Measurements from ENCODE around the gene CCDC85C. TPM values are rescaled to one million over a fixed set of nuclear protein-coding genes. Genes with fewer than 3 reads are reported as not detected.

CCDC85C gene
- total RNA-seq, 1 donor from 2014 or later = 30.1 TPM

DNA sequence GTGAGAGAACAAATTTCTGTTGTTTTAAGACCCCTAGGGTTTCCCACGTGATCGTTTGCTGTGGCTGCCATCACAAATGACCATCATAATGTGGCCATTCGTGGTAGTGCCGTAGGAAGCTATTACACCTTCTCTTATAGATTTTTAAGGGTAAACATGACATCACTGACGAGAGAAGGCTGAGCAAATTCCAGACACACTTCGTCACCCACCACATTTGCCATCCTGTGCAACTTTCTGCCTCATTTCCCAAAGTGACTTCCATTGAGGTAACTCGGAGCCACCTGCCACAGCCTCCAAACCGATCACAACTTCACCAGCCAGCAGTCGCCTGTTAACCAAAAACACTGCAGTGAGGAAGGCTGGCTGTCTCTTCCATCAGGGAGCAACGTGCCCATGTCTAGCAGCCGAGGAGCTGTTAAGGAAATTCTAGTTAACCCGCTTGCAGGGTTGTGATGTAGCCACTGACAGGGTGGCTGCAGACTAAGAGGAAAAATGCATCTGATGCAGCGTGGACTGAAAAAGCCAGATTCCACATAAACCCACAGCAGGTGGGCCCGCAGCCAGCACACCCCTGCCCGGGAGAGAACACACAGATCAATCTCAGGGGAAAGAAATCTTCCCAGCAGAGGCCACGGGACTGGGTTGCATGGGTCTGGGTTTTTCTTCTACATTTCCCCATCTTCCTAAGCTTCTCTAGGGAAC, 44.6 kb downstream of the CCDC85C start:
- no peak for DNase-seq (ENCODE audit: low spot score)

DNA sequence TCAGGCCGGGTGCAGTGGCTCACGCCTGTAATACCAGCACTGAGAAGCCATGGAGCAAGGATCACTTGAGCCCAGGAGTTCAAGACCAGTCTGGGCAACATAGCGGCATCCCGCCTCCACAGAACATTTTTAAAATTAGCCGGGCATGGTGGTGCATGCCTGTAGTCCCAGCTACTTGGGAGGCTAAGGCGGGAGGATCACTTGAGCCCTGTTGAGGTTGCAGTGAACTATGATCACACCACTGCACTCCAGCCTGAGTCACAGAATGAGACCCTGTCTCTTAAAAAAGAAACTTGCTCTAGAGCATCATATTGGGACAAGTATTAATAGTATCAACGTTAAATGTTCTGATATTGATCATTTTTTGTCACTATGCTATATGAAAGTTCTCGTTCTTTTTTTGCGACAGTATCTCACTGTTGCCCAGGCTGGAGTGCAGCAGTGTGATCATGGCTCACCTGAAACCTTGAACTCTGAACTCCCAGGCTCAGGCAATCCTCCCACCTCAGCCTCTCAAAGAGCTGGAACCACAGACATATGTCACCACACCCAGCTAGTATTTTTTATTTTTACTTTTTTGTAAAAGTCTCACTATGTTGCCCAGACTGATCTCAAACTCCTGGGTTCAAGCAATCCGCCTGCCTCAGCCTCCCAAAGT, 47.7 kb downstream of the CCDC85C start:
- no peak for DNase-seq (ENCODE audit: low spot score)

DNA sequence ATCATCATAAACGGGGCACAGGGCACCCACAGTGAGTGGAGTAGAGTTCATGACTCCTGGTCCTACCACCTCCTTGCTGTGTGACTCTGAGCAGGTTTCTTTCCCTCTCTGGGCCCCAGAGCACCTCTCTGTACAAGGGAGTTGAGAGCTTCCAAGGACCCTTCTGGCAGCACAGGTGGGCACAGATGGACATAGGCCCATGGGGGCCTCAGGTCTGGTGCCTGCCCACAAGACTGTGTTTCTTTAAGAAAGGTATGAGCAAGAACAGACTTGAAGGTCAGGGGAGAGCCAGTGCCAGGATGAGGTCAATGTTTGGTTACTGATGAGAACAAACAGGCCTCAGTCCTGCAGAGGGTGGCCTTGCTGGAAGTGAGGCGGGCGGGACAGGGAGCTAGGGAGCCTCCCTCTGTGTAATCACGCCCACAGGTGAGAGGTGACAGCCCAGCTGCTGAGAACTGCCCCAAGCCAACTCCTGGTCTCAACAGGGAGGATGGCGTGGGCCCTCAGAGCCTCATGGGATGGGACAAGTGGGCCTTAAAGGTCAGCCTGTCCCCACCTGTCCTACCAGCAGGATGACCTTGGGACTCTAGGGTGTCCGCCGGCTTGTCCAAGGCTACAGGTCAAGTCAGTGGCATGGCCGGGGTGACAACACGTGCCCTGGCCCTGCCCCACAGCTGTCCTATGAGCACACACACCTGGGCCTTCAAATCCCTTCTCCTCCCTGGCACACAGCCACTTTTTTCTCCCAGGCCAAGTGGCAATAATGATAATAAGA, 49.1 kb downstream of the CCDC85C start:
- DNase-seq (ENCODE audit: low spot score) = no peak

DNA sequence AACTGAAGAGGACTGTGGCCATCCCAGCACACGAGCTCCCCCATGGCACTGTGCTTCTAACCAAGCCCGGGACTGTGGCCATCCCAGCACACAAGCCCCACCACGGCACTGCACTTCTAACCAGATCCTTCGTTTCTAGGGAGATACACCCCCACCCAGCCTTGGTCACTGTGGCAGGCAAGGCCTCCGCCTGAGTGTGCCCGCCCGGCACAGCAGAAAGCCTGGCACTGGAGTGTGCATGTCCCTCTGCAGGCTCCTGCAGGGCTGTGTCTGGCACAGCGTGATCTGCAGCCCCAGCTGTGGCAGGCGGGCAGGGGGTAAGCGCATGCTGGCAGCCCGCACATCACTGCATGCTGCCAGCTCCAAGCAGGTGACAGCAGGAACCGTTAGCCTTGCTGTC, 49.8 kb downstream of the CCDC85C start:
- no peak for DNase-seq (ENCODE audit: low spot score)

DNA sequence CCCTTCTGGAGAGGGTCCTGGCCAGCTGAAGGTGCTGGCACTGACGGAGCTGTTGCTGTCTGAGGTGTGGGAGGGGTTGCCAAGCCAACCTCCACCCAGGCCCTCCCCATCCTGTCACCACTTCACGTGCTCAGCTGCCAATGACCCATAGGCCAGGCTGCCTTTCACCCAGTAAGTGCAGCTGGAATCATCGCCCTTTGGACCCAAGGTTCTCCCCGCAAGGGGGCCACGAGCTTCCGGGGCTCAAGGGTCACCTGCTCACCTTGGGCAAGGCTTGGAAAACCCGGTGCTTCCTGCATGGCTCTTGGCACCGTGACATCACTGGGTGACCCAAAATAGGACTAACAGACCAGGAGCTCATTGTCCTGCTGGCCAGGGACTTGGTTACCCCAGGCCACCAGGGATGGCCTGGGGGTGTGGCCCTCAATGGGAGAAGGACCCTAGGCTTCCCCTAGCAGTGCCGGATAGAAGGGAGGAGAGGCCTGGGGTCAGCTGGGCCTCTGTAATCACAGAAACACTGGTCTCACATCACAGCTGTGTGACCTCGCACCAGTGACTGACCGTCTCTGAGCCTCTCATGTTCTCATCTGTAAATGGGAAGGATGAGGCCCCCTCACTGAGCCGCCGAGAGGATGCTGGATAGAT, 51.3 kb downstream of the CCDC85C start:
- DNase-seq (ENCODE audit: low spot score) = no peak

DNA sequence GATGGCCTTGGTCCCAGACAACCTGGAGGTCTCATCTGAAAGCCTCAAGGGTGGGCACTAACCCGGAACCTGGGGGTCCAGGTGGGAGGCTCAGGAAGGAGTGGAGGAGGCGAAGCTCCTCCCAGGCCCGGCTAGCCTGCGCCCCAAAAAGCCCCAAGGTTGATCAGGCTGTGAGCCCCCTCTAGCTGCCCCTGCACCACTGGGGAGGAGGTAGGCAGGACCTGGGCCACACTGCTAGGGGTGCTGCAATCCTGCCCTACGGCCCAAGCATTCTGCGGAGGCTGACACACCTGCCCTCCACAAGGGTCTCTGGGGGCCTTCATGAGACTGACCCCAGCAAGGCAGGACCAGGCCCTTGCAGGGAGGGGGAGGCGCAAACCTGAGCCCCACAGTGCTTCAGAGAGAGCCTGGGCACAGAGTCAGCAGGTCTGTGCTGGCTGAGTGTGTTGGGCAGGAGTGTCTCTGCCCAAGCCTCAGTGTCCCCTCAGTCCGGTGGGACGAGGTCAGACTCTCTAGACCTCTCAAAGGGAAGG, 51.9 kb downstream of the CCDC85C start:
- DNase-seq (ENCODE audit: low spot score) = no peak

DNA sequence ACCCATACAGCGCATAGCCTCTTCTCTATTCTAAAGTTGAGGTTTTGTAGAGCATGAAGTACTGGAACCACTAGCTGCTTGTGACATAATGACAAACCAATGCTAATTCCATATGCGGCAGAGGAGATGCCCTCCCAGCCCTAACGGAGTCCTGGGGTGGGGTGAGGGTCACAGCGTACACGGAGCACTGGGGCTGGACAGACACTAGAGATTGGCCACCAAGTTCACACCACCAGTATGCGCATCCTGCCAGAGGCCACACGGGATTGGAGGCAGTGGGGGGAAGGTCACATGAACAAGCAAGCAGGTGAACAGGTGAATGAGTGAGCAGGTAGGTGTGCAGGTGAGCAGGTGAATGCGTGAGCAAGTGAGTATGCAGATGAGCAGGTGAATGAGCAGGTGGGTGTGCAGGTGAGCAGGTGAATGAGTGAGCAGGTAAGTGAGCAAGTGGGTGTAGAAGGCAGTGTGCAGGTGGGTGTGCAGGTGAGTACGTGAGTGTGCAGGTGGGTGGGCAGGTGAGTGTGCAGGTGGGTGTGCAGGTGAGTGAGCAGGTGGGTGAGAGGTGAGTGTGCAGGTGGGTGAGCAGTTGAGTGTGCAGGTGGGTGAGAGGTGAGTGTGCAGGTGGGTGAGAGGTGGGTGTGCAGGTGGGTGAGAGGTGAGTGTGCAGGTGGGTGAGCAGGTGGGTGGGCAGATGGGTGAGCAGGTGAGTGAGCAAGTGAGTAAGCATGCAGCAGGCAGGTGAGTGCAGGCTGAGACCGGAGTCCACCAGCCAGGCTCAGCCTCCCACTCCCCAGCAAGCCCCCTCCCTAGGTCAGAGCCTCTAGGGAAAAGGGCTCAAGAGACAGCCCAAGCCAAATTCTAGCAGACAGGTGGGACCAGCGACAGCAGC, 52.7 kb downstream of the CCDC85C start:
- no peak for DNase-seq (ENCODE audit: low spot score)

DNA sequence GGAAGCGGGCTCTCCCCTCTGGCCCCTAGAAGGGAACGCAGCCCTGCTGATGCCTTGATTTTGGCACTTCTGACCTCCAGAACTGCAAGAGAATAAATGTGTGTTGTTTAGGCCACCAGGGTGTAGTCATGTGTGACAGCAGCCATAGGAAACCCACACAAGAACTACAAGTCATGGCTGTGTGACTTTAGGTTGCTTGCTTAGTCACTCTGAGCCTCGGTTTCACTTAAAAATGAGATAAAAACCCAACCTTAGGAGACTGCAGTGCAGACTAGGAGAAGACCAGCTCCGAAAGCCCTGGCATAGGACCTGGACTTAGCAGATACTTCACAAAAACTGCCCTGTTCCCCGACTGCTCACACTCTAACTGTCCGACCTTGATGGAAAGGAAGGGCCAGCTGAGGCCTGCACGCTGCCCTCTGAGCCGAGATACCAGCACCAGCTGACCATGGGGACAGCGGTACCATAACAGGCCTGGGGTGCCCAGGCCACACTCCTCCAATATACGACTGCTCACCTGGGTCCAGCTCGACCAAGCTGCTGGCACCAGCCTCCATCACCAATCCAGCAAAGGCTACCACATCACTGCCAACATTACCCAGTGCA, 53.5 kb downstream of the CCDC85C start:
- no peak for DNase-seq (ENCODE audit: low spot score)

DNA sequence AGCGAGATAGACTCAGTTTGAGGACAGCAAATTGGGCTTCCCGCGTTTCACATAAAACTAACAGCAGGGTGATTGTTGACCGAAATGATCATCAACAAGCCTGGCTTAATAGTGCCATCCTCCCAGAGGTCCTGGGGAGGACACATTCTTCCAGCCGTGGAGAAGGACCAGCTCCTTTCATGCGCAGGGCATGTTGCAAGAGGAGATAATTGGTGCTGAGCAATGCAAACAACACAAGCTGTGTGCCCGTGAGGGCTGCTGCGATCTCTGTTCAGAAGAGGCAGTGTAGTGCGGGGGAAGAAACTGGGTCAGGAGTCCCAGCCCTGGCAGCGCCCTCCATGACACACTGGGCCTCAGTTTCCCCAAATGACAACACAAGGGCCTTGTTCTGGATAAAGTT, 54.3 kb downstream of the CCDC85C start:
- DNase-seq (ENCODE audit: low spot score) = no peak

DNA sequence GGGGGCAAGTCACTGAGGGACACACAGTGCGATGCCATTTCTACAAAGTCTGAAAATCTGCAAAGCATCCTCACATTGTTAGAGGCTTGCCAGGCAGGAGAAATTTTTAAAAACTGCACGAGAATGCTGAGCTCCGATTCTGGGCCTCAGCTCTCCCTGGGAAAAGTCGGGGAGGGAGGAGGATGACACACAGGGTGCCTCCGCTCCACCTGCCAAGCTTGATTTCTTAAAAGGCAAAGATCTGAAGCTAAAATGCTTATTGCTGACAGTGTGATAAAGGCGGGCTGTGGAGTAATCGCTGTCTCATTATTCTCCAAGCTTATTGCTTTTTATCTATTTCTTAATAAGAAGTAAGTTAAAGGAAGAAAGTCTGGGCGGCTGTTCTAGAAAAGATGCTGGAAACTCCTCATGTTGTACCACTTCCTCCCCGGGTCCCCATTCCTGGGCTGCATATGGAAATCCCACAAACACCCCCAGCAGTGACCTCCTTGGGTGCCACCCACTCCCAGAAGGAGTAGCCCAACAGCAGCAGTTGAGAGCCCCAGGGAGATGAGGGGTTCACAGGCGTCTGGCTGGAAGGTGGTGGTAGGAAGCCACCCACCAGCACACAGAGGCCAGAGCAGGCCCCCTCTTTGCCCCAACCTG, 55.0 kb downstream of the CCDC85C start:
- no peak for DNase-seq (ENCODE audit: low spot score)

DNA sequence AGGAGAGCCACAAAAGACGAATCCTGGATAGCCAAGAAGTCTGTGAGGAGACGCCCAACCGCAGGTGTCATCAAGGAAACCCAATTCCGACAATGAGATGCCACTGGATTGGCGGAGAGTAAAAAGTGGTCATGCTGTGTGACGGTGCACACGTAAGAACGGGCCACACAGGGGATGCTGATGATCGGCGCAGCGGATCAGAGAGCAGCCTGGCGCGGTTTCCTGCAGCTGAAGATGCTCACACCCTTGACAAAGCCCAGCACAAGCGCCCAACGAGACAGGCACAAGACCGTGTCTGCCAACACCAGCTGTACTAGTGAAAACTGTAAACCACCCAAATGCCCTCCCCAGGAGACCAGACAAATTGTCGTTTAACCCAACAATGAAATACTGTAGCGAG, 55.8 kb downstream of the CCDC85C start:
- DNase-seq (ENCODE audit: low spot score) = no peak

DNA sequence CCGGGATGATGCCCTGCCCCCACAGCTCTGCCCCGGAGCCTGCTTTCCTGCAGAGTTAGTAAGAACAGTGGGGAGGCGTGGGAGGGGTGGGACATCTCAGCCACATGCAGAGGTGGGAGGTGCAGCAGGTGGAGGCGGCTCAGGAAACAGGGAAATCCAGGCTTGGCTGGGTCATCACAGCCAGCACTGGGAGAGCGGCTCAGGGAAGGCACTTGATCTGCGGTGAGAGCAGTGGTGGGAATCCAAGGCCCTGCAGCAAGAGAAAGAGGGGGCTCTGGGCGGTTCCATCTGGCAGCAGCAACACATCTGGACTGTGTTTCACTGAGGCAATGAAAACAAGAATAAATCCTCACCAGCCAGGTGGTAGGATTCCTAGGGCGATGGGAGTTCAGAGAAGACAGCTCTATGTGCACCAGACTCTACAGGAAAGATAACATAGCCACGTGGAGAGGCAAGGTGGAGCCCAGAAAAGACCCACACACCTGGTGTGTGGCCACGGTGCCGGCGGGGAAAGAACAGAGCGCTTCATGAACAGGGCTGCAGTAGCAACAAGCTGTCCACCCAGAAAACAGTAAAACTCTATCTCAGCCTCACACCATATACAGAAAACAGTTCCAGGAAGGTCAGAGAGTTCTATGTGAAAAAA, 57.6 kb downstream of the CCDC85C start:
- no peak for DNase-seq (ENCODE audit: low spot score)

DNA sequence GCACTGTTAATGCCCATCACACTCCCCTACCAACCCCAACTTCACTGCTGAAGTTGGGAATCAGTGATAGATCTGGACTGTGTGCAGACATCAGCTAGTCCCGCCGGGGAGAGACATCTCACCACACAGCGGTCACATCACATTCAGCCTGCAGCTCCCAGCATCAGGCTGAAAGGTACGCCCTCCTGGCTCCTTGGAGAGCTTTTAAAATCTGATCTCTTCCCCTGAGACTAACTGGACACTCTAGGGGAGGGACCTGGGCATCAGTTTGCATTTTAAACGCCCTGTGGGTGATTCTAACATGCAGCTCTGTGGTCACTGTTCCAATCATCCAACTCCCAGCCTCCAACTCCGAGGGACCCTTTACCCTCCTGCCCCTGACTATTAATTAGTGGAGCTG, 58.4 kb downstream of the CCDC85C start:
- no peak for DNase-seq (ENCODE audit: low spot score)

DNA sequence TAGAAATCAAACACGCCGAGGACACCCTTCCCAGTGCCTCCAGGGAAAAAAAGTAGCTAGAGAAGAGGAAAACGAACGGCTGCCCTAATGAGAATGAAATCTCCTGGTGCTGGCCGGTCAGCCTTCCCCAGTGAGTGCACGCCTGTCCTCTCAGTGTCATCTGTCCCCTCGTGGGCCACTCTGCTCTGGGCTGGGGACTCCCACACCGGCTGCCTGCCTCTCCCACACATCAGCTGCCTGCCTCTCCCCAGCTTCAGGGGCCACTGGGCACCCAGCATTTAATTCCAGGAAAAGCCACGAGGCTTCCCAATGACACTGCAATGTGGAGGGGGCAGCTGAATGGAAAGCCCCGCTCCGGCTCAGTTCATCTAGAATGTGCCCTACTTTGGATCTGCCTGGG, 59.0 kb downstream of the CCDC85C start:
- no peak for DNase-seq (ENCODE audit: low spot score)

DNA sequence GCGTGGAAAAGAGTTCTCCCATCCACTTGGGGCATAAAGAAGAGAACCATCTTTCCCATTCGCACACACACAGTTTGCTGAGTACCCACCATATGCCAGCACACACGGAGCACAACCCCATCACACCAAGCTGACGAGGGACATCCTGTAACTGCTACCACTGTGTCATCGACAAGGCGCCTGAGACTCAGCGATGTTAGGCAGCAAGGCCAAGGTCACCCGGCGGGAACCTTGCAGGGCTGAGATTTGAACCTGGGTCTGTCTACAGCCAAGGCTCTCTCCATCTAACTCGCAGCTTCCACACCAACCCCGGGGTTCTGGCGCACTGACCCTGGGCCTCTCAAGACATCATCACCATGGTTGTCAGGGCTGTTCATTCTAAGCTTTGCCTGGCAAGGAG, 60.0 kb downstream of the CCDC85C start:
- no peak for DNase-seq (ENCODE audit: low spot score)

DNA sequence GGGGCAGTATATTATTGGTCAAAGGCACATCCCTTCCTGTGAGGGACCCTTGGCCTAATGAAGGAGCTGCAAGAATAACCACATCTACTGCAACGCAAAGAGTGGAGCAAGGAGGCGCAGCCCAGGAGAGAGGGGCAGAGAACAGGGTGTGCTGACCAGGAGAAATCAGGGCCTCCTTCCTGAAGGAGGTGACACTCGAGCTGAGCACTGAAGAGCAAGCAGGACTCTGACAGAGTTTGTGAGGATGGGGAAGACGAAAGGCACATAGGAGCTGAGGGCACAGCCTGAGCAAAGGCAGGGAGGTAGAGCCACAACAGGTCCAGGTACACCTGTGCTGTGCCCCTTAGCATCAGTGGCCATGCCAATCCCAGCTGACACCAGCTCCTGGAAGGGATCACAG, 60.6 kb downstream of the CCDC85C start:
- DNase-seq (ENCODE audit: low spot score) = no peak

DNA sequence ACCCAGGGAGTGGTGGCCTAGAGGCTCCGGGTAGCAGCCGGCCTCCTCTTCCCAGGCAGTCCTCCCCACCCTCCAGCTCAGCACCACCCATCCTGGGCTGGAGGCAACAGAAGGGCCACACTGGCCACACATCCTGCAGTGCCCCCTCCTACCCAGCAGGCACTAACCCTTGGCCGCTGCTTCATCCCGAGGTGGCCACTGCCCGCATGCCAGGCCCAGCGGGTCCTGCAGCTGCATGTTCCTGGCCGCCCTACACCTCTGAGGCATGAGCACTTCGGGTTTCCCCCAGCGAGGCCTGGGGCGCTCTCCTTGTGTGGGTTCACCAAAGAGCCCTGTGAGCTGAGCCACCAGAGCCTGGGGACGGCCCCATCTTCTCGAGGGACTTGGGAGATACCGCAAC, 61.4 kb downstream of the CCDC85C start:
- no peak for DNase-seq (ENCODE audit: low spot score)

DNA sequence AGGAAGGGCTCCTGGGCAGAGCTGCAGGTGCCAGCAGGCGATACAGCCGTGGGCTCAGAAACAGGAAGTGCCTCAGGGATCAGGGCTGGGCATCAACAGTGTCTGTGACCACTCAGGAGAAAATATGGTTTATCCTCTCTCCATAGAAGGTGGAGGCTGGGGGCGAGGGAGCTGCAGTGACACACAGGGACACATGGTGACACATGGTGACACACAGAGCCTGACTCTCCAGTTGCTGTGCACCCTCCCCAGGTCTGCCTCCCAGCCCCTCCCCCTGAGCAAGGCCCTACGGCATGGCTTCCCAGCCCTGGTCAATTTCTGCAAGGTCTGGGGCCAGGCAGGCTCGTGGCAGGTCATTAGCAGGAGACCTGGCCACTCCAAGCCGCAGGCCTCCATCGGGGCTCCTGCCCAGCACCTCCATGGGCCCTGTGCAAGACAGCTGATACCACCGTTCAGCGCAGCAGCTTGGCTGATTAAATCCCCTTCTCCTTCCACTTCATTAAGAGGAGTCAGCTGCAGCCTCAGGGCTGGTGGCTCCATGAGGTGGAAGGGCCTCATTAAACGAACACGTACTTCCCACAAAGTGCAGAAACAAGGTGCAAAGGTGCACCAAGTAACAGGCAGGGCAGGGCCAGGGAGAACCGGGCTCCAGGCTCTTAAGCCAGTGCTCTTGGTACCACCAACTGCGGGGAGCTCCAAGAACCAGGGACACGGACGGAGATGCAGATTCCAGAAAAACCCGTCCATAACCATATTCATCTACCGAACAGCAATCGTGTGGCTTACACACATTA, 62.1 kb downstream of the CCDC85C start:
- no peak for DNase-seq (ENCODE audit: low spot score)

DNA sequence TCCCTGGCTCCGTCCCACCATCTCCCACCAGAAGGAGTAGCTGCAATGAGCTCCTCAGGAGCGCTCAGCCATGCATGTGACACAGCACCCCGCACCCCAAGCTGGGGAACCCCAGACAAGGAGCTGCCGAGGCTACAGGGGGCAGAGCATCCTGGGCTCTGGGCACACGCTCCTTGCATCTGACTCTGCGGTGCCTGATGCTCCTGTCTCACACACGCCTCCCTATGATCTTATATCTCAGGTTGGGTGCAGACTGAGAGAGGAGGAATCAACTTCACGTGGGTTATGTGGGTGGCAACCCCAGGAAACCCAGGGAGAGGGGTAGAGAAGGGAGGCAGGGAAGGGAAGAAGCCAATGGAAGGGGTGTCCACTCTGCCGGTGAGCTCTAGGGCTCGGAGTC, 62.8 kb downstream of the CCDC85C start:
- no peak for DNase-seq (ENCODE audit: low spot score)
